Coronary artery (tissue), 2 donors: ENCODE results near the gene SLC25A22.

Experiments
- DNase-seq: peaks from one replicate; pipeline ENCODE4 v3.0.0-alpha.2; 2017; ENCODE audit warnings: low spot score
- H3K27ac ChIP-seq, 2 donors: fragments of 200-600 bp; sonication (generic); one replicate each; pipeline ENCODE4 v1.5.1; 2016 to 2019
- H3K4me3 ChIP-seq: fragments of 200-600 bp; sonication (generic); 2 replicates; pipeline ENCODE4 v1.5.1; 2016; ENCODE audit warnings: mild to moderate bottlenecking, moderate library complexity
- CTCF ChIP-seq: fragments of 200-600 bp; sonication (generic); IDR thresholded peaks from one replicate; pipeline ENCODE4 v1.5.1; 2019; ENCODE audit warnings: antibody characterized with exemption

SLC25A22 gene

DNA sequence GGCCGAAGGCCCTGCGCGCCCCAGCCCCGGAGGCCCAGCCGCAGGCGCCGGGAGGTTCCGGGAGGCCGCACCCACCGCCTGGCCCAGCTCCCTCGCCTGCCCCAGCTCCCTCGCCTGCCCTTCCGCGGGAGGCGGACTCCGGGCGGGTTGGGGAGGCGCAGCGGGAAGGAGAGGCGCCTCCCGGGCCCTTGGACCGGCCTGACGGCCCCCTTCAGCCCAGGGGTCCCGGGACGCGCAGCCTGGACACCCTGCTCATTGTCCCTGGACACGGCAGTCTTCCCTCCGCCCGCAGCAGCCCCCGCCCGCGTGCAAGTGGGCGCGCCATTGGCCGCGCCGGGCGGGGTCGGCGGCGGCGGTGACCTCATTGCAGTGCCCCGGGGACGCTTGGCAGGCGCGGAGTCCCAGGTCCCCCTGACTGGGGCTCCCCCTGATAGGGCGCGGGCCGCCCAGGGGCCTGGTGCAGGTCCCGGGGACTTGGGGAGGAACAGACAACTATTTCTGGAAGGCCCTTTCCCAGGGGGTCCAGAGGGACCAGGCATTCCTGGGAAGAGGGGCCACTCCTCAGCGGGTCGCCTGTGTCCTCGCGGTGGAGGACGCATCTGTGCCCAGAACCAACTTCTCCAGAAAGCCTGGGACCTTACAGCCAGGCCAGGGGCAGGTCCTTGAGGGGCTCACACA, 35.2 kb upstream of the SLC25A22 start:
- no peak for TF ChIP-seq CTCF
- no peak for DNase-seq
- H3K4me3 ChIP-seq, result peak overlapping the region; percentile 76
- peak overlapping the region; percentile 92 to 99 for H3K27ac ChIP-seq

DNA sequence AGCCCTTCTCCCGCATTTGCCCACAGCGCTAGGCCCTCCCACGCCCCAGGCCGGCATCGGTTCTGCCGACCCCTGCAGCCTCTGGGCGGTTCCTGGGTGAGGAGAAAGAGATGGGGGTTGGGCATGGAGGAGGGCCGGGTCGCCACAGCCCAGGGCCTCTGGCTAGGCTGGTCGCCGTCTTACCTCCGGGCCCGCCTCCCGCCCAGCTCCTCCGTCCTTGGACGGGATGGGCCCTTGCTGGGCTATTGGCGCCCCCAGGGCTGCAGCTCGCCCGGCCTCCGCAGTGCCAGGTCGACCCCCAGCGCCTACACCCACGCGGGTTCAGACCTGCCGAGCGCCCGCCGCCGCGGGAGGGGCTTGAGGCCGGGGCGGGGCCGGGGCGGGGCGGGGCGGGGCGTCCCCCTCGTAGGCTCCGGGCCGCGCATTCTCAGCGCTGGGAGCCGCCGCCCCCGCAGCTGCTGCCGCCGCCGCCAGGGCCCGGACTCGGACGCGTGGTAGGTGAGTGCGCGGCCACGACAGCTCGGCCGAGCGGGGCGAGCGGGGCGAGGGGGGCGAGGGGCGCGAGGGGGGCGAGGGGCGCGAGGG, 34.5 kb upstream of the SLC25A22 start, which contains the start of gene CD151:
CD151 (plus strand) TSS at position 424 of the 585 bp plus-strand sequence. CDS start 3,118 bp downstream, outside the sequence.
- TF ChIP-seq CTCF, result no peak
- DNase-seq, result no peak
- Histone ChIP-seq H3K4me3 (peak within 1 kb of the TSS; percentile 76), H3K27ac (peak within 1 kb of the TSS; percentile 92 to 99)

DNA sequence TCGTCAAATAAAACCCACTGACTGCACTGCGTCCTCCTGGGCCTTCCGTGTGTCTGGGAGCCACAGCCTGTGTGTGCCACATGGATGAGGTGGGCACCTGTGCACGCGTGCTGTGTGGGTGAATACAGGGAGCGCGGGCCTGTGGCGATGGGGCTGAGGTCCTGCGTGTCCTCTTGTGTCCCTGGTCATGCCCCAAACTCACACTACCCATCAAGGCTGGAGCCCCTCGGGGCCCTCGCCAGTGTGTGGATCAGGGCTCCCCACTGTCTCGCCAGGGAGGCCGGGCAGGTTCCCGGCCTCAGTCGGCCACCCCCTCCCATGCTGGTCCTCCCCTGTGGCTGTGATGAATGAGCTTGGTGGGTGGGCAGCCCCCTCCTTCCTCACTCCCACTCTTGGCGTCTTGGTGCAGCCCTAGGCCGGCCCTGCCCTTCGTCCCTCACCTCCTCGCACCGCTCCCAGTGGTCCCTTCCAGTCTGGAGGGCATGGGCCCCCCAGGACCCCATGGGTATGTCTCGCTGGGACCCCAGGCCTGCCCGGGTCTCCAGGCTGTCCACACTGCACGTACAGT, 34.0 kb upstream of the SLC25A22 start:
- Histone ChIP-seq H3K27ac (peak overlapping the region; percentile 92 to 99), H3K4me3 (peak overlapping the region; percentile 76)
- TF ChIP-seq CTCF, result no peak
- no peak for DNase-seq

DNA sequence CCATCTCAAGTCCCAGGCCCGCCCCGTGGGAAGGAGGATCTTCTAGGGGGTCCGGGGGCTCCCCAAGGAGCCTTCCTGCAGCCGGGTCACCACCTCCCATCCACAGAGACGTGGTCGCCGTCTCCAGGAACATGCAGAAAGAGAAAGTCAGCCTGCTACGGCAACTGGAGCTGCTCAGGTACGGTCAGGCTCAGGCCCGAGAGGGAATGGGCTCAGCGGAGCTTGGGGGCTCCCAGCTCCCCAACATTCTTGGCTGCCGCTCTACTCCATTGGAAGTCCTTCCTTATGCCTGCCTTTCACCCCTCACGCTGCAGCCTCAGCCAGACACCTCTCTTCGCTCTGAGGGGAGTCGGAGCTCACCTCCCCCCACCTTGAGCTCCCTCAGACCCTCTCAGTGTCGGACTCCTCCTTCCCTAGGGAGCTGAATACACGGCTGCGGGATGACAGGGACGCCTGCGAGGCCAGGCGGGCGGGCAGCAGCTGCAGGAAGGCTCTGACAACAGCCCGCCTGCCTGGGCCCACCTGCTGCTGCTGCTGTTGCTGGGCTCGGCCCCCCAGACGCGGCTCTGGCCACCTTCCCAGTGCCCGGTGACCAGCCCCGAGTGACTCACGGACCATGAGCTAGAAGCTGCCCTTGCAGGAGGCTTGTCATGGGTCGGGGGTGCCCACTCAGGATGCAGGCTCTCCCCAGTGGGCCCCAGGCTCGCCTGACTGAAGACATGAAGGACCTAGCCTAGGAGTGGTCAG, 33.2 kb upstream of the SLC25A22 start:
- H3K4me3 ChIP-seq, result peak overlapping the region; percentile 69
- H3K27ac ChIP-seq, result no peak overlapping the region
- no peak for TF ChIP-seq CTCF
- no peak for DNase-seq

- H3K27ac ChIP-seq, result peak overlapping the region in 1 of 2 donors; percentile 49
- peak overlapping the region; percentile 69 for H3K4me3 ChIP-seq
- TF ChIP-seq CTCF, result no peak
- DNase-seq, result no peak
Measured at GRCh38 chr11:830295-831117, 32.4 kb upstream of the SLC25A22 start.

GRCh38 chr11:829847-830294, 31.8 kb upstream of the SLC25A22 start:
- no peak for TF ChIP-seq CTCF
- DNase-seq, result no peak

More at GRCh38 chr11:829847-830294, 31.8 kb upstream of the SLC25A22 start:
- Histone ChIP-seq H3K4me3 (peak overlapping the region; percentile 69), H3K27ac (peak overlapping the region in 1 of 2 donors; percentile 49)
